ENCODE results near the gene ASAP3. TPM values are rescaled to one million over a fixed set of nuclear protein-coding genes. Genes with fewer than 3 reads are reported as not detected.

ASAP3 gene
- total RNA-seq, 1 donor from 2014 or later, result not detected

DNA sequence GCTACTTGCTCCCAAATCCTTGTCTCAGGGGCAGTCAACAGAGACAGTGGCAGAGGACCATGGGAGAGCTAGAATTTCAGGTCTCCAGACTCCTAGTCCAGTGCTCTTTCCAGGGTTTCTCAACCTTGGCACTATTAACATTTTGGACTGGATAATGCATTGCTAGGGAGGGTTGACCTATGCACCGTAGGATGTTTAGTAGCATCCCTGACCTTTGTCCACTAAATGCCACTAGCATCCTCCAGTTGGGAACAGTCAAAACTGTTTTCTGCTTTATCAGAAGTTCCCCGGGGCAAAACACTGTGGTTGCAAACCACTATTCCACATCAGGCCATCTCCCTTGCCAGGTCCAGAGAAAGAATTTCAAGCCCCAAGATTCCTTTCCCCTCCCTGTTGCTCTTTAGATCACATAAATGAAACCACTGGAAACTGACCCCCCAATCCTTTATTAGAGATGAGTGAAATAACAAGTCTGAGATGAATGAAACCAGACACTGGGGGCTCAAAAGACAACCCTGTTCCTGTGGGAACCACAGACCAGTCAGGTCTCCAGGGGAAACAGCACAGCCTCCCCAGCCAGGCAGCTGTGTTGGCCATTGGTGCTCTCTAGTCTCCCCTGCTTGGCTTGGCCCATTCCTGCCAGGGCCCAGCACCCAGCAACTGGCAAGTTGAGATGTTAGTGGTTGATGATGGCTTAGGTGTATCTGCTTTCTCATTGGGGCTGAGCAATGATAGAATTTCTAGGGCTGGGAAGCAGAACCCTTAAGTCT, 55.7 kb downstream of the ASAP3 start:
- no peak overlapping the region for H3K4me3 Mint-ChIP-seq (ENCODE audit: low read depth)
- H3K9me3 Mint-ChIP-seq, result no peaks in the 10 kb centered on the region
- intact Hi-C loops (cut with micrococcal nuclease), result no loop called here
- H3K27me3 Mint-ChIP-seq (ENCODE audit: low read depth), result peaks cover 42% of the 10 kb centered on the region
- peaks cover 3% of the 10 kb centered on the region for H3K4me1 Mint-ChIP-seq (ENCODE audit: low read depth)
- no peaks in the 10 kb centered on the region for H3K36me3 Mint-ChIP-seq (ENCODE audit: low read depth)
- no peak overlapping the region for H3K27ac Mint-ChIP-seq
- DNase-seq (ENCODE audit: low spot score), result no peak

DNA sequence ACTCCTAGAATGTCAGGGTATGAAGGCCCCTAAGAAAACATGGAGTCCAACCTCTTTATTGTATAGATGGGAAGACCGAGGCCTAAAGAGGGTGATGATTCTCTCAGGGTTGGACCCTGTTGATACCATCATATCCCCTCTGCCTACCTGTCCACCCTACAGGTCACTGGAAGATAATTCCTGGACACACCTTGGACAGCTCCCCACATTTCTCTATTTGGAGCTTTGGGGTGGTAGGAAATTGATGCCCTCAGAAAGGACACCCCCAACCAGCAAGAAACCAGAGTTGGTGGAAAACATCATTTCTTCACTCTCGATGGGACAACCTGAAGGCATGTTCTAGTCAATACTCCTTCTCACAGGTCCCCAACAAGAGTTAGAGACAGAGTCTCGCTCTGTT, 56.4 kb downstream of the ASAP3 start:
- no peak overlapping the region for H3K27ac Mint-ChIP-seq

DNA sequence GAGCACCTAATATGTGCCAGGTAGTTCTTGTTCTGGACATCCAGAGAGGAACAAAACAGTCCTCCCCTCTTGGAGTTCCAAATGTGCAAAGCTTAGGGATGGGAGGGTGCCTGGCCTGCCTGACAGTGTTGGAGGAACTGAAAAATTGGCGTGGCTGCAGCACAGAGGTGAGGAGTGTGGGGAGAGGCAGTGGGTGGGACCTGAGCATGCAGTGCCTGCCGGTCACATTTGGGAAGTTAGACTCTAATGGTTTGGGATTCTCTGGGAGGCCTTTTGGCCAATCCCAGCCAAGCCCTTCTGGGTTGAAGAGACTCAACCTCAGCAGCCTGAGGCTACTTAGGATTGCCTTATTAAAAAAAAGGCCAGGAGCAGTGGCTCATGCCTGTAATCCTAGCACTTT, 57.2 kb downstream of the ASAP3 start:
- Mint-ChIP-seq H3K9me3 (no peaks in the 10 kb centered on the region), H3K36me3 (ENCODE audit: low read depth) (no peaks in the 10 kb centered on the region), H3K27ac (no peak overlapping the region), H3K27me3 (ENCODE audit: low read depth) (peaks cover 45% of the 10 kb centered on the region), H3K4me1 (ENCODE audit: low read depth) (peaks cover 18% of the 10 kb centered on the region), H3K4me3 (ENCODE audit: low read depth) (no peak overlapping the region)
- DNase-seq (ENCODE audit: low spot score), result no peak
- intact Hi-C loops (cut with micrococcal nuclease), result no loop called here

More for the DNA sequence above, 56.4 kb downstream of the ASAP3 start:
- DNase-seq (ENCODE audit: low spot score), result no peak
- intact Hi-C loops (cut with micrococcal nuclease), result no loop called here
- H3K9me3 Mint-ChIP-seq, result no peaks in the 10 kb centered on the region
- peaks cover 10% of the 10 kb centered on the region for H3K4me1 Mint-ChIP-seq (ENCODE audit: low read depth)
- H3K4me3 Mint-ChIP-seq (ENCODE audit: low read depth), result no peak overlapping the region
- H3K36me3 Mint-ChIP-seq (ENCODE audit: low read depth), result no peaks in the 10 kb centered on the region
- peaks cover 45% of the 10 kb centered on the region for H3K27me3 Mint-ChIP-seq (ENCODE audit: low read depth)

DNA sequence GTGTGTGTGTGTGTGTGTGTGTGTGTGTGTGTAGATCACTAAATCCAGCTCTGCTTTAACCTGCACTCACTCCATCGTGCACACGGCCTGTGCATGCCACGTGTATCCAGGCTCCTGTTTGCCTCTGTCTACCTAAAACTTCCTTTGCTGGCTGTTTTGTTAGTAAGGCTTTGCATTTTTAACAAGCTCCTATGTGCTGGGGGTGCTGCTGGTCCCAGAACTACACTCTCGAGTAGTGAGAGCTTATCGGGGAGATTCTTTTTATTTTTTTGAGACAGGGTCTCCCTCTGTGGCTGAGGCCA, 58.8 kb downstream of the ASAP3 start:
- Mint-ChIP-seq H3K4me1 (ENCODE audit: low read depth) (peaks cover 18% of the 10 kb centered on the region), H3K9me3 (no peaks in the 10 kb centered on the region), H3K27me3 (ENCODE audit: low read depth) (peaks cover 49% of the 10 kb centered on the region), H3K4me3 (ENCODE audit: low read depth) (peak overlapping the region; percentile 61), H3K27ac (no peak overlapping the region), H3K36me3 (ENCODE audit: low read depth) (no peaks in the 10 kb centered on the region)
- no peak for DNase-seq (ENCODE audit: low spot score)
- intact Hi-C loops (cut with micrococcal nuclease), result no loop called here

DNA sequence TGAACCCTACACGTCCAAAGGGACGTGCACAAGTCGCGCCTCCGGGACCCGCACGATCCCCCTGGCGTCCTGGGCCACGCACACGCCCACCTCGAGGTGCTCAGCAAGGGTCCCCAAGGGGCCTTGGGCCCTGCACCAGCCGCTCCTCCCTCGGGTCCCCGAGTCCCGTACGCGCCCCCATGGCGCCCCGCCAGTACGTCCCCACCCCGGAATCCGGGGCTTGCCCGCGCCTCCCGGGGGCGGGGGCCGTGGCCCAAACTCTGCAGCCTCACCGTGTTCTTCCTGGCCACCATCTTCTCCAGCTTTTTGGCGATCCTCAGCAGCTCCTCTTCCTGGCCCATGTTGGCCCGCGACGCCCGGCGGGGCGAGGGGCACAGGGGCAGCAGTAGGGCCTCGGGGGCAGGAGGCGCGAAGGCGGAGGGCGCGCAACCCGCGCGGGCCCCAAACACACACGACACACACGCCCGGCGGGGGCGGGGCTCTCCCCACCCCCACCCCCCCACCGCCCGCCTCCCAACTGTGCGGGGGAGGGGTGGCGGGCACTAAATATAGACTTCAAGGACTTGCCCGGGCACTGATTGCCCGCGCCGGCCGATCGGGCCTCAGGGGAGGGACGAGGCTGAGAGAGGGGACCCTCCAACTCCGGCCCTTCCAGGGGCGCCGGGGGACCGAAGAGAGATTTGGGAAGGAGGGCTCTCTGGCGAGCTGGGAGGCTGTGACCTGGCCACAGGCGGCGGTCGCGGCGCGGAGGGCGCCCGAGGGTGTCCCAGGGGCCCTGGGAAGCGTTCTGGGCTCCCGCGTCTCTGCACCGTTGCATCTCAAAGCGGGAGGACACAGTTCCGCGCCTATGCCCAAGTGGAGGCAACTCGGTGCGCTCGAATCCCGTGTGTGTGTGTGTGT, 59.4 kb downstream of the ASAP3 start, which contains the start of gene TCEA3:
TCEA3 (minus strand) TSS at position 456 of the 900 bp plus-strand sequence; CDS start at position 341, 115 bp downstream.
- peak within 1 kb of the TSS; percentile 81 for H3K4me3 Mint-ChIP-seq (ENCODE audit: low read depth)
- H3K27ac Mint-ChIP-seq, result no peak within 1 kb of the TSS
- peaks cover 21% of the 10 kb centered on the region for H3K4me1 Mint-ChIP-seq (ENCODE audit: low read depth)
- no peaks in the 10 kb centered on the region for H3K36me3 Mint-ChIP-seq (ENCODE audit: low read depth)
- no peaks in the 10 kb centered on the region for H3K9me3 Mint-ChIP-seq
- H3K27me3 Mint-ChIP-seq (ENCODE audit: low read depth), result peaks cover 49% of the 10 kb centered on the region
- intact Hi-C loops (cut with micrococcal nuclease), result loop anchor here (5.0 kb wide), 1 partner anchor 103 kb away; no protein-coding TSS in a partner anchor
- no peak for DNase-seq (ENCODE audit: low spot score)

DNA sequence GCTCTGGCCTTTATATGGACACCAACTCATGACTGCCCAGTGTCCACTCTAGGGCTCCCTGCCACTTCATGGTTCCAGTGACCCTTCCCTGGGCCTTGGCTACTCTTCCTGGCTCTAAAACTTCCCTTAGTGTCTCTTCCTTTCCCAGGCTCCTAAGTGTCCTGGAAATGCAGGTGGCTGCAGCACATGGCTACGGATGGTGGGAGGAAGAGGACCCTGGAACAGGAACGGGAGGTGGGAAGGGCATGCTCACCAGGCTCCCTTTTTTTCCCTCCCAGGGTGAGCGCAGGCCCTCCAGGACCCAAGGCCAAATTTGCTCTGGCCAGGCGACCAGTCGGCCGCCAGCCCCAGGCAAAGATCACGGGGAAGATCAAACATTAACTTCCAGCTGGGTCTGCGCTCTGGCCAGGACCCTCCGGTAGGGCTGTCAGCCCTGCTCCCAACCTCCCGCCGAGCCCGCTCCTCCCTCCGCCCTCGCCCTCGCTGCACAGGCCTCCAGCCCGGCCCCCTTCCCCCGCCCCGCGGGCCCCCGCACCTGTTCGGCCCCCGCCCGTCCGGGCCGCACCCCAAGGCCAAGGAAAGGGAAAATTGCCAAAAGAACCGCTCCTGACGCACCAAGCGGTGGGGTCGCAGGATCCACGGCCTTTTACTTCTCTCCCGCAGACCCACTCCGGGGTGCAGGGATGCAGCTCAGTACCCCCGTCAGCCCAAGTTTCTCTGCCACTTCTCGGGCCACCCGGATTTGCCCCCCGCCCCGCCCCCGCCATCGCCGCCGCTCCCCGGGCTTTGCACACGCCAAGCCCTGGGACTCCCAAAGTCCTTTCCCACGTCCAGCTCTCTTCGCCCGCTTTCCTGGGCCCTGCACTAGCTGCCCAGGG, 60.3 kb downstream of the ASAP3 start:
- DNase-seq (ENCODE audit: low spot score), result no peak
- H3K27ac Mint-ChIP-seq, result no peak overlapping the region
- intact Hi-C loops (cut with micrococcal nuclease), result loop anchor here (5.0 kb wide), 1 partner anchor 104 kb away; no protein-coding TSS in a partner anchor

DNA sequence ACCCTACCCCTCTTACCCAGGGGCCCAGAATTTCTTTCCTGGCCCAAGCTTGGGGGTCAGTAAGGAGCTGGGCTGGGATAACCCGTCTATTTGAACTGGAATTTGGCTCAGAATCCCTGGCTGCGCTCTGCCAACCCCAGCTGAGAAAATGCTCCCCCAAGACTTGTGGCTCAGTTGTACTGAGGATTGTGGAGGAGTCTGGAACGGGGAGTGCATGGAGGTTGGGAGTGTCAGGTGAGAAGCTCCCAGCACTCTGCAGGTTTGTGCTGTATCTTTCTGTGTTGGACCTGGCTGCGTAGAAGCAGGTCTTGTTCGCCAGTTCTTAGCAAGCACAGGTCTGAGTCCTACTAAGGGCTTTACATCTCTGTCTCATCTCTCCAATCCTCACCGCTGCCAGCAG, 61.0 kb downstream of the ASAP3 start:
- H3K36me3 Mint-ChIP-seq (ENCODE audit: low read depth), result no peaks in the 10 kb centered on the region
- H3K9me3 Mint-ChIP-seq, result no peaks in the 10 kb centered on the region
- no peak for DNase-seq (ENCODE audit: low spot score)
- H3K4me1 Mint-ChIP-seq (ENCODE audit: low read depth), result peaks cover 21% of the 10 kb centered on the region
- intact Hi-C loops (cut with micrococcal nuclease), result loop anchor here (5.0 kb wide), 1 partner anchor 104 kb away; no protein-coding TSS in a partner anchor
- H3K27ac Mint-ChIP-seq, result no peak overlapping the region
- H3K4me3 Mint-ChIP-seq (ENCODE audit: low read depth), result peak overlapping the region; percentile 2
- H3K27me3 Mint-ChIP-seq (ENCODE audit: low read depth), result peaks cover 37% of the 10 kb centered on the region

More for the DNA sequence above, 60.3 kb downstream of the ASAP3 start:
- Mint-ChIP-seq H3K36me3 (ENCODE audit: low read depth) (no peaks in the 10 kb centered on the region), H3K27me3 (ENCODE audit: low read depth) (peaks cover 43% of the 10 kb centered on the region), H3K4me3 (ENCODE audit: low read depth) (peak overlapping the region; percentile 81), H3K9me3 (no peaks in the 10 kb centered on the region), H3K4me1 (ENCODE audit: low read depth) (peaks cover 21% of the 10 kb centered on the region)

DNA sequence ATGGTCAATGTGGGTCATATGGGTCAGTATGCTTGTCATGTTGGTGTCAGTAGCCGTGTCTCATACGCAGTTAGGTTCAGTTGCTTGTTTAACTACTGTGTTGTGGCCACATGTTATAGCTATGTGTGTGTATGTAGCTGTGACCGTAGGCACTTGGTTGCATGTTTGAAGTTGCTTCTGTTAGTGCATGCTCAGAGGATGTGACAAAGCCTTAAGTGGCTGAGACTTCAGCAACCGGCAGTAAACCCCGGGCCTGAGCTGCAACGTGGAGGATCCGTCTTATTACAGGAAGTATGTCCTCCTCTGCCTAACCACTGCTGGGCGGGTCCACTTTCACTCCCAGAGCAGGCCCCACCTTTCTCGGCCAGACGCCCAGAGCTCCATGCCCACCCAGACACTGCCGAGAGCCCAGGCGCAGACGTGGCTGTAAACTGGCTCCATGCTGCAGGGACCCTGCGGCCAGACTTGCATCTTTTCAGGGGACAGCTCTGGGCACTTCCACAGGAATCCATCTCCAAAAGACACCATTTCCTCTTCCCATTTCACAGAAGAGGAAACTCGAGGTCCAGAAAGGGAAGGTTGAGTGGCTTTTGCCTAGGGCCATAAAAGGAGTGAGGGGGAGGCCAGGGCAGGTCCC, 61.6 kb downstream of the ASAP3 start:
- Mint-ChIP-seq H3K27ac (peak overlapping the region; percentile 10), H3K36me3 (ENCODE audit: low read depth) (no peaks in the 10 kb centered on the region), H3K4me1 (ENCODE audit: low read depth) (peaks cover 21% of the 10 kb centered on the region), H3K9me3 (no peaks in the 10 kb centered on the region), H3K27me3 (ENCODE audit: low read depth) (peaks cover 34% of the 10 kb centered on the region), H3K4me3 (ENCODE audit: low read depth) (no peak overlapping the region)
- peak; percentile 55 for DNase-seq (ENCODE audit: low spot score)
- intact Hi-C loops (cut with micrococcal nuclease), result loop anchor here (5.0 kb wide), 1 partner anchor 105 kb away; no protein-coding TSS in a partner anchor

DNA sequence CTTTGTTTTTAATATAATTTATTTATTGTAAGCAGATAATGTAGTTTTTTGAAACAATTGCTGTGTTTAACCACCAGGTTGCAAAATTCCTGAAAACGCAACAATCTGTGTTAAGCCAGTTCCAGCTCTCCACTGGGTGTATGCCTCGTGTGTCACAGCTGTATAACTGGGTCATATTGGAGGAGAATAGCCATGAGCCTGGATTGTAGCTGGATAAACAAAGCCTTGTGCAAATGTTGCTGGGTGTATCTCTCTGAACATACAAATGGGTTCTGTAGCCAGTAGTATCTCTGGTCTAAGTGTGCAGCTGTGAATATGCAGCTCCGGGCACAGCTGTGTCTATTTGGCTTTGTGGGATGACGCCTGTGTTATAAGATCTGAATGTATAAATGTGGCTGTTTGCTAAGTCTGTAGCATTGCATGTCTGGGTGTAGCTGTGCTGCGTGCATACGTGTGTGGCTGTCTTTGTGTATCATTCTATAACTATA, 62.2 kb downstream of the ASAP3 start:
- Mint-ChIP-seq H3K4me3 (ENCODE audit: low read depth) (no peak overlapping the region), H3K4me1 (ENCODE audit: low read depth) (peaks cover 21% of the 10 kb centered on the region), H3K27me3 (ENCODE audit: low read depth) (peaks cover 30% of the 10 kb centered on the region), H3K36me3 (ENCODE audit: low read depth) (no peaks in the 10 kb centered on the region), H3K9me3 (no peaks in the 10 kb centered on the region), H3K27ac (no peak overlapping the region)
- intact Hi-C loops (cut with micrococcal nuclease), result loop anchor here (5.0 kb wide), 1 partner anchor 106 kb away; no protein-coding TSS in a partner anchor
- no peak for DNase-seq (ENCODE audit: low spot score)

DNA sequence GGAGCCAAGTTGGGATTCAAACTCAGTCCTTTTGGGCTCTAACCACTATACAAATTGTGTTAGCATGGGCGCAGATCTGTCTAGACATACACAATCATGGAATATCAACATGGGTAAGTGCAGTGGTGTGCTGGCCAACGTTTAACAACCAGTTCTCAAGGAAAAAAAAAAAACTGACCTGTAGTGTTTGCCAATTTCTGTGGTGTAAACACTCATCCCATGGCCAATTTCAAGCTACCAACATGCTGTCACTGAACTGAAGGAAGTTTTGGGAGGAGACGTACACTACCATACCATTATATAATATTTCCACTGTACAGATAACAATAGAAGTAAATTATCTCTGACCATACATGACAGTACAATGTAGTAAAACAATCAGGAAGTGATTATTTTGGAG, 62.6 kb downstream of the ASAP3 start:
- H3K9me3 Mint-ChIP-seq, result no peaks in the 10 kb centered on the region
- no peak for DNase-seq (ENCODE audit: low spot score)
- H3K36me3 Mint-ChIP-seq (ENCODE audit: low read depth), result no peaks in the 10 kb centered on the region
- intact Hi-C loops (cut with micrococcal nuclease), result loop anchor here (5.0 kb wide), 1 partner anchor 106 kb away; no protein-coding TSS in a partner anchor
- no peak overlapping the region for H3K27ac Mint-ChIP-seq
- no peak overlapping the region for H3K4me3 Mint-ChIP-seq (ENCODE audit: low read depth)
- peaks cover 21% of the 10 kb centered on the region for H3K4me1 Mint-ChIP-seq (ENCODE audit: low read depth)
- H3K27me3 Mint-ChIP-seq (ENCODE audit: low read depth), result peaks cover 26% of the 10 kb centered on the region

DNA sequence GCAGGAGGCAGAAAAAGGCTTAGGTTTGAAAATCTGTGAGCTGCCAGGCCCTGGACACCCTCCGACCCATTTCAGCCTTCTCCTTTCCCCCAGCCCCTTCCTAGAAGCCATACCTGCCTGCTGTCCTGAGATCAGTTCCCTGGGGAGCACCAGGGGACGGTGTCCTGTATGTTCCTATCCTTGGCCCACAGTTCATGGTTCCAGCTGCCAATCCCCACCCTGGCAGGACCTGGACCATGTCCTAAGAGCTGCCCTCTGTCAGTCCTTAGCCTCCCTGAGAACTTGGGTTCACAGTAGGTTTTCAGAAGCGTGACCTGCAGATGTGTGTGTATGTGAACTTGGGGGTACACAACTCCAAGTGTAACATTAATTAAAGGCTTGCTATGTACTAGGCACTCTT, 63.2 kb downstream of the ASAP3 start:
- no peak for DNase-seq (ENCODE audit: low spot score)
- H3K4me1 Mint-ChIP-seq (ENCODE audit: low read depth), result peaks cover 21% of the 10 kb centered on the region
- H3K9me3 Mint-ChIP-seq, result no peaks in the 10 kb centered on the region
- H3K36me3 Mint-ChIP-seq (ENCODE audit: low read depth), result no peaks in the 10 kb centered on the region
- H3K27me3 Mint-ChIP-seq (ENCODE audit: low read depth), result peaks cover 20% of the 10 kb centered on the region
- no peak overlapping the region for H3K4me3 Mint-ChIP-seq (ENCODE audit: low read depth)
- H3K27ac Mint-ChIP-seq, result no peak overlapping the region
- intact Hi-C loops (cut with micrococcal nuclease), result loop anchor here (5.0 kb wide), 1 partner anchor 107 kb away; no protein-coding TSS in a partner anchor

Measured in activated T-helper 2 cell treated with anti-CD3 and anti-CD28 coated beads, Interferon-gamma antibody, Interleukin-2, Interleukin-4, amounts not matched to agents 10 μg/mL and 5 μg/mL and 100 μg/mL, durations not matched to agents 14 hours and 24 hours and 36 hours (primary cell).